H1 (cell line): ENCODE data around the gene TTC31. TPM values are rescaled to one million over a fixed set of nuclear protein-coding genes. Genes with fewer than 3 reads are reported as not detected.

Source experiments
- CTCF ChIA-PET: fragments of 300-600 bp; sonication (Branson Sonifier 250); formaldehyde crosslinking; loops from one replicate; lab custom pipeline; 2021; ENCODE audit not compliant: partially characterized antibody; lab: Charles Lee
- POLR2A ChIA-PET: fragments of 300-600 bp; sonication (Branson Sonifier 250); formaldehyde crosslinking; loops from one replicate; lab custom pipeline; 2021; ENCODE audit warnings: inconsistent platforms; ENCODE audit not compliant: partially characterized antibody; lab: Charles Lee
- DNase-seq, 2 experiments: peaks; one replicate each; pipeline versions ENCODE4 v3.0.0 to v3.0.0-alpha.2; 2010 to 2022; ENCODE audit warnings: low spot score in 2 of 2, low read depth in 1 of 2, mixed read lengths in 1 of 2
- FAIRE-seq: peaks from 2 replicates; lab custom pipeline; 2011; peaks lifted over from hg19 to GRCh38; lab: Jason Lieb, UNC
- H2AFZ ChIP-seq: 2 replicates; pipeline ENCODE4 v1.8.1; 2012; ENCODE audit warnings: low read length, inconsistent platforms
- H2AK5ac ChIP-seq: 2 replicates; pipeline ENCODE4 v1.6.1; 2013; ENCODE audit warnings: low read depth, low read length
- H2BK120ac ChIP-seq: replicated peaks from 2 replicates; pipeline ENCODE3; 2013; ENCODE audit warnings: low read depth, low read length, inconsistent platforms
- H2BK12ac ChIP-seq: 2 replicates; pipeline ENCODE4 v1.6.1; 2013; ENCODE audit warnings: low read depth, low read length
- H2BK15ac ChIP-seq: 2 replicates; pipeline ENCODE4 v1.6.1; 2013; ENCODE audit warnings: low read length
- H2BK20ac ChIP-seq: 2 replicates; pipeline ENCODE4 v1.6.1; 2013; ENCODE audit warnings: low read length
- H2BK5ac ChIP-seq: 2 replicates; pipeline ENCODE4 v1.6.1; 2013; ENCODE audit warnings: low read depth, low read length
- H3K14ac ChIP-seq: 2 replicates; pipeline ENCODE4 v1.6.1; 2013; ENCODE audit warnings: inconsistent platforms; ENCODE audit not compliant: insufficient read length
- H3K18ac ChIP-seq: 2 replicates; pipeline ENCODE4 v1.6.1; 2013; ENCODE audit warnings: low read length; ENCODE audit errors: extremely low read depth
- H3K23ac ChIP-seq: 2 replicates; pipeline ENCODE4 v1.6.1; 2013; ENCODE audit warnings: inconsistent platforms; ENCODE audit not compliant: insufficient read length
- H3K23me2 ChIP-seq: 2 replicates; pipeline ENCODE4 v1.6.1; 2013; ENCODE audit warnings: low read depth, low read length
- H3K27ac ChIP-seq: 2 replicates; pipeline ENCODE4 v1.6.1; 2011; ENCODE audit warnings: low read depth, low read length, inconsistent platforms
- H3K27me3 ChIP-seq, 4 experiments: replicated peaks in 1 of 4; 1 replicate in 1 of 4; 2 replicates in 3 of 4; pipeline versions ENCODE4 v1.6.1 to v1.8.1; 2011 to 2013; ENCODE audit warnings: low read length in 3 of 4, mild to moderate bottlenecking in 3 of 4, inconsistent platforms in 2 of 4, mixed read lengths in 2 of 4, moderate library complexity in 1 of 4; ENCODE audit not compliant: control insufficient read depth in 3 of 4, insufficient read depth in 3 of 4; ENCODE audit errors: extremely low read depth in 1 of 4
- H3K36me3 ChIP-seq, 4 experiments: 2 replicates each; pipeline versions ENCODE4 v1.6.1 to v1.8.1; 2011 to 2013; ENCODE audit warnings: mild to moderate bottlenecking in 4 of 4, low read length in 3 of 4, moderate library complexity in 2 of 4, control low read depth in 1 of 4, inconsistent platforms in 1 of 4; ENCODE audit not compliant: insufficient read depth in 4 of 4, control insufficient read depth in 2 of 4
- H3K4ac ChIP-seq: replicated peaks from 2 replicates; pipeline ENCODE3; 2013; ENCODE audit warnings: low read length, low read depth, mixed read lengths, inconsistent platforms; ENCODE audit not compliant: insufficient read length
- H3K4me1 ChIP-seq, 4 experiments: replicated peaks in 1 of 4; 1 replicate in 1 of 4; 2 replicates in 3 of 4; pipeline versions ENCODE4 v1.6.1 to v1.8.1; 2011 to 2013; ENCODE audit warnings: low read length in 3 of 4, inconsistent platforms in 2 of 4, mixed read lengths in 1 of 4; ENCODE audit not compliant: insufficient read depth in 4 of 4, control insufficient read depth in 3 of 4
- H3K4me2 ChIP-seq, 2 experiments: 2 replicates each; pipeline versions ENCODE4 v1.6.1 to v1.8.1; 2011 to 2013; ENCODE audit warnings: low read depth in 2 of 2, low read length in 2 of 2, control low read depth in 1 of 2, inconsistent platforms in 1 of 2, mild to moderate bottlenecking in 1 of 2; ENCODE audit not compliant: insufficient read depth in 1 of 2
- H3K4me3 ChIP-seq, 4 experiments: fragments of 200-600, 300-600 bp in 1 of 4; sonication (generic), shearing (Covaris generic), sonication (Bioruptor Twin) in 1 of 4; 2 replicates each; pipeline versions ENCODE4 v1.5.1 to v1.8.1; 2011 to 2016; ENCODE audit warnings: low read length in 4 of 4, low read depth in 3 of 4, control low read depth in 2 of 4, inconsistent platforms in 2 of 4, mild to moderate bottlenecking in 2 of 4, mixed read lengths in 1 of 4, moderate library complexity in 1 of 4; ENCODE audit not compliant: insufficient read depth in 2 of 4; ENCODE audit errors: extremely low read depth in 1 of 4
- H3K56ac ChIP-seq: replicated peaks from 2 replicates; pipeline ENCODE3; 2013; ENCODE audit warnings: low read depth, mild to moderate bottlenecking, mixed read lengths, low read length, inconsistent platforms; ENCODE audit not compliant: insufficient read length
- H3K79me1 ChIP-seq: 2 replicates; pipeline ENCODE4 v1.6.1; 2013; ENCODE audit warnings: low read depth, low read length, control low read depth
- H3K79me2 ChIP-seq, 2 experiments: 2 replicates each; pipeline versions ENCODE4 v1.6.1 to v1.8.1; 2012 to 2013; ENCODE audit warnings: low read length in 2 of 2, mild to moderate bottlenecking in 2 of 2, inconsistent platforms in 1 of 2; ENCODE audit not compliant: insufficient read depth in 2 of 2, control insufficient read depth in 1 of 2
- H3K9ac ChIP-seq, 4 experiments: replicated peaks in 1 of 4; 1 replicate in 1 of 4; 2 replicates in 3 of 4; pipeline versions ENCODE4 v1.6.1 to v1.8.1; 2011 to 2013; ENCODE audit warnings: low read depth in 3 of 4, low read length in 3 of 4, control low read depth in 2 of 4, mild to moderate bottlenecking in 2 of 4, moderate library complexity in 2 of 4, inconsistent platforms in 1 of 4; ENCODE audit errors: extremely low read depth in 1 of 4
- H3K9me3 ChIP-seq, 2 experiments: 2 replicates each; pipeline versions ENCODE4 v1.6.1 to v1.8.1; 2012 to 2013; ENCODE audit warnings: mild to moderate bottlenecking in 2 of 2, moderate library complexity in 2 of 2, control low read depth in 1 of 2, inconsistent platforms in 1 of 2, low read depth in 1 of 2, low read length in 1 of 2, mixed read lengths in 1 of 2; ENCODE audit not compliant: insufficient read depth in 2 of 2
- H4K20me1 ChIP-seq, 2 experiments: replicated peaks in 1 of 2; 2 replicates each; pipeline versions ENCODE3 to v1.8.1; 2011 to 2013; ENCODE audit warnings: inconsistent platforms in 2 of 2, low read length in 2 of 2, mild to moderate bottlenecking in 1 of 2; ENCODE audit not compliant: insufficient read depth in 2 of 2, control insufficient read depth in 1 of 2
- H4K5ac ChIP-seq: 2 replicates; pipeline ENCODE4 v1.6.1; 2013; ENCODE audit warnings: low read length, low read depth, mixed read lengths, inconsistent platforms; ENCODE audit not compliant: insufficient read length
- H4K8ac ChIP-seq: 2 replicates; pipeline ENCODE4 v1.8.0; 2013; ENCODE audit warnings: mild to moderate bottlenecking, moderate library complexity, low read length, inconsistent platforms; ENCODE audit not compliant: insufficient read depth; ENCODE audit errors: extremely low read depth
- H4K91ac ChIP-seq: replicated peaks from 2 replicates; pipeline ENCODE3; 2013; ENCODE audit warnings: low read length, mixed read lengths, inconsistent platforms; ENCODE audit not compliant: insufficient read length
- CBX5 ChIP-seq: fragments of 300-800, 300-1000 bp; sonication (generic); IDR thresholded peaks from 2 replicates; pipeline ENCODE4 v1.7.1; 2016; ENCODE audit warnings: antibody characterized with exemption, low read length, low read depth
- CBX8 ChIP-seq: fragments of 300-800, 300-1000 bp; sonication (generic); IDR thresholded peaks from 2 replicates; pipeline ENCODE4 v1.7.1; 2016; ENCODE audit warnings: low read depth, low read length, borderline replicate concordance
- CHD2 ChIP-seq: IDR thresholded peaks from 2 replicates; pipeline ENCODE4 v1.6.1; 2012; ENCODE audit warnings: low read length, improper control_type of control experiment
- GTF2F1 ChIP-seq: IDR thresholded peaks from 2 replicates; pipeline ENCODE4 v1.6.1; 2012; ENCODE audit warnings: low read depth, low read length, improper control_type of control experiment, borderline replicate concordance
- JUND ChIP-seq: IDR thresholded peaks from 2 replicates; pipeline ENCODE4 v1.6.1; 2011; ENCODE audit warnings: mild to moderate bottlenecking, improper control_type of control experiment, low read length
- KDM4A ChIP-seq: IDR thresholded peaks from one replicate; pipeline ENCODE4 v1.7.1; 2012; ENCODE audit warnings: low read depth, mild to moderate bottlenecking, moderate library complexity, low read length, inconsistent platforms; ENCODE audit not compliant: severe bottlenecking
- POLR2A ChIP-seq, 2 experiments: IDR thresholded peaks; 1 replicate in 1 of 2; 2 replicates in 1 of 2; pipeline ENCODE4 v1.6.1; 2011; ENCODE audit warnings: low read depth in 2 of 2, low read length in 2 of 2, mild to moderate bottlenecking in 2 of 2; ENCODE audit errors: control extremely low read depth in 1 of 2
- POLR2AphosphoS5 ChIP-seq: IDR thresholded peaks from 2 replicates; pipeline ENCODE4 v1.6.1; 2011; ENCODE audit warnings: low read depth, low read length
- POU5F1 ChIP-seq: IDR thresholded peaks from 2 replicates; pipeline ENCODE4 v1.6.1; 2011; ENCODE audit warnings: low read depth, mild to moderate bottlenecking, low read length, moderate library complexity
- RFX5 ChIP-seq: IDR thresholded peaks from 2 replicates; pipeline ENCODE4 v1.6.1; 2011; ENCODE audit warnings: low read depth, low read length, improper control_type of control experiment, borderline replicate concordance
- SUZ12 ChIP-seq: fragments of 200-600 bp; sonication (generic); IDR thresholded peaks from 2 replicates; pipeline ENCODE4 v1.6.1; 2012; ENCODE audit warnings: mild to moderate bottlenecking, inconsistent platforms, low read length, moderate library complexity, mixed read lengths
- WGBS, 2 experiments: shearing (Covaris generic) in 1 of 2; methylation state at CpG; one replicate each; pipeline versions ENCODE4 v1.1.6 to v1.1.7; 2013 to 2015; ENCODE audit warnings: low lambda C conversion rate in 2 of 2, mixed read lengths in 2 of 2, inconsistent platforms in 1 of 2, low coverage in 1 of 2, missing lambda C conversion rate in 1 of 2; ENCODE audit not compliant: insufficient replicate concordance in 2 of 2, insufficient coverage in 1 of 2, insufficient read length in 1 of 2; ENCODE audit errors: extremely low coverage in 1 of 2, missing lambda C conversion rate in 1 of 2; 5-methylcytosine and 5-hydroxymethylcytosine counted together
- polyA plus RNA-seq, 7 experiments: library from polyadenylated mRNA; depleted of rRNA in 3 of 7; stranded (reverse) in 5 of 7; unstranded in 2 of 7; fragments of >200 nt in 5 of 7; fragments of 200-250 nt in 2 of 7; gene quantifications; 1 replicate in 5 of 7; 2 replicates in 1 of 7; 4 replicates in 1 of 7; pipeline versions ENCODE4 v1.2.1 to v1.2.3, GENCODE V29; 2011 to 2013; ENCODE audit warnings: missing spikeins in 2 of 7, mixed read lengths in 2 of 7
- total RNA-seq: library from RNA; stranded (reverse); fragmentation: NEBNext Ultra II Directional; extraction: Animal tissue kit (Norgen Biotek cat#: 25700); gene quantifications from 2 replicates; pipeline ENCODE4 v1.2.1, GENCODE V29; 2021

TTC31 gene
- total and polyA plus RNA-seq, 2 of the 8 experiments (the other 6 are each of a cell fraction or from before 2014, with no cell fraction given) = 28.8 to 29.9 TPM

- no peaks in the 10 kb centered on the region for H3K9me3 ChIP-seq
- no peak overlapping the region for H3K4me3 ChIP-seq
- no peak overlapping the region for H2BK20ac ChIP-seq
- 94% methylated on average over 2 of the region's 2 CpGs; no CpG with 5 or more reads in 1 of the 2 experiments for WGBS, 2 experiments
- H3K27ac ChIP-seq = no peak overlapping the region
- H4K5ac ChIP-seq = no peak overlapping the region
- no peak for DNase-seq
- TF ChIP-seq SUZ12 (no peak), GTF2F1 (no peak), JUND (no peak), RFX5 (no peak), POLR2A (IDR thresholded peaks at IDR 0.05; ENCODE audit: control extremely low read depth in 1 of 2, low read depth in 2 of 2, low read length in 2 of 2) (no peak), POU5F1 (no peak), KDM4A (no peak), POLR2AphosphoS5 (no peak), CBX8 (no peak), CBX5 (no peak), CHD2 (no peak)
- no peak overlapping the region for H2BK5ac ChIP-seq
- H3K9ac ChIP-seq = no peak overlapping the region
- H4K20me1 ChIP-seq = peaks cover 6 to 11% of the 10 kb centered on the region in 2 experiments
- no peak overlapping the region for H3K56ac ChIP-seq
- peaks cover 9% of the 10 kb centered on the region; the same call in 1 of the 2 replicates for H3K23me2 ChIP-seq
- peaks cover 0 to 6% (median 4%) of the 10 kb centered on the region in 4 experiments; a peak in 4 of 7 replicates for H3K4me1 ChIP-seq
- H3K14ac ChIP-seq = no peak overlapping the region
- H3K27me3 ChIP-seq = no peaks in the 10 kb centered on the region; a peak in 1 of 7 replicates
- no peaks in the 10 kb centered on the region for H3K79me1 ChIP-seq
- CTCF ChIA-PET = interaction anchor here (1.2 kb wide), 1 partner anchor 102 kb away, joined by 9 read pairs; no protein-coding TSS in a partner anchor
- H3K4ac ChIP-seq = no peak overlapping the region
- no peak overlapping the region for H3K18ac ChIP-seq
- H4K8ac ChIP-seq = no peak overlapping the region
- no peak overlapping the region for H3K23ac ChIP-seq
- H2BK120ac ChIP-seq = no peak overlapping the region
- peaks cover 2 to 8% (median 5%) of the 10 kb centered on the region in 4 experiments; a peak in 5 of 8 replicates for H3K36me3 ChIP-seq
- H3K79me2 ChIP-seq = peaks cover 0 to 7% of the 10 kb centered on the region in 2 experiments; a peak in 1 of 4 replicates
- H3K4me2 ChIP-seq = no peak overlapping the region
- no peak overlapping the region for H4K91ac ChIP-seq
- FAIRE-seq = no peak
- no peak overlapping the region for H2BK12ac ChIP-seq
- no peak overlapping the region for H2BK15ac ChIP-seq
- H2AK5ac ChIP-seq = no peak overlapping the region
- POLR2A ChIA-PET = interaction anchor here (3.2 to 4.9 kb wide), 2 partner anchors 11 to 13 kb away, joined by 11 to 59 read pairs; partner anchors contain the start of gene LBX2
- H2AFZ ChIP-seq = no peak overlapping the region
Measured at GRCh38 chr2:74486141-74486540, 3.3 kb downstream of the TTC31 start.
